KOPT-K1 (cell line): ENCODE measurements around the gene FOLR1.
"Not testable (repeated sequence)": the region's sequence is repeated elsewhere in the genome, so short reads cannot be mapped to it uniquely, and the experiment has no call there.

Experiments used
- H3K27ac ChIP-seq: fragments of 200-600 bp; sonication (generic); 2 replicates; pipeline ENCODE4 v1.5.1; 2016; ENCODE audit warnings: antibody characterized with exemption, mild to moderate bottlenecking, low read depth, low read length; ENCODE audit not compliant: poor library complexity, severe bottlenecking
- H3K36me3 ChIP-seq: fragments of 200-600 bp; sonication (generic); 2 replicates; pipeline ENCODE4 v1.5.1; 2017; ENCODE audit warnings: antibody characterized with exemption, mild to moderate bottlenecking, low read length, moderate library complexity; ENCODE audit not compliant: insufficient read depth
- H3K9me3 ChIP-seq: fragments of 200-600 bp; sonication (generic); 2 replicates; pipeline ENCODE4 v1.5.1; 2017; ENCODE audit warnings: antibody characterized with exemption, low read length, mild to moderate bottlenecking; ENCODE audit not compliant: insufficient read depth, poor library complexity, severe bottlenecking

Gene FOLR1

GRCh38 chr11:72191961-72192381, at the start of gene FOLR1:
Gene FOLR1, plus strand, starts transcription at chr11:72192140. Its CDS starts 34 bp downstream, at chr11:72192174.
- no peaks in the 10 kb centered on the region for H3K9me3 ChIP-seq
- H3K27ac ChIP-seq = no peak within 1 kb of the TSS
- no peaks in the 10 kb centered on the region for H3K36me3 ChIP-seq

- not testable (repeated sequence) for H3K27ac ChIP-seq, H3K9me3 ChIP-seq, H3K36me3 ChIP-seq
Observed at GRCh38 chr11:72142543-72142942, 49.4 kb upstream of the FOLR1 start.

GRCh38 chr11:72144807-72145565, 47.0 kb upstream of the FOLR1 start:
- no peaks in the 10 kb centered on the region for H3K36me3 ChIP-seq
- no peak overlapping the region for H3K27ac ChIP-seq
- no peaks in the 10 kb centered on the region for H3K9me3 ChIP-seq

GRCh38 chr11:72146625-72147024, 45.3 kb upstream of the FOLR1 start:
- H3K9me3 ChIP-seq = no peaks in the 10 kb centered on the region
- H3K27ac ChIP-seq = no peak overlapping the region
- H3K36me3 ChIP-seq = no peaks in the 10 kb centered on the region

GRCh38 chr11:72150882-72151281, 41.1 kb upstream of the FOLR1 start:
- Histone ChIP-seq H3K36me3 (no peaks in the 10 kb centered on the region), H3K9me3 (no peaks in the 10 kb centered on the region), H3K27ac (no peak overlapping the region)

GRCh38 chr11:72153874-72154273, 38.1 kb upstream of the FOLR1 start:
- not testable (repeated sequence) for H3K27ac ChIP-seq, H3K9me3 ChIP-seq, H3K36me3 ChIP-seq

- no peaks in the 10 kb centered on the region for H3K36me3 ChIP-seq
Observed at GRCh38 chr11:72154816-72155215, 37.1 kb upstream of the FOLR1 start.

GRCh38 chr11:72155751-72156150, 36.2 kb upstream of the FOLR1 start:
- Histone ChIP-seq H3K36me3 (no peaks in the 10 kb centered on the region), H3K9me3 (no peaks in the 10 kb centered on the region), H3K27ac (no peak overlapping the region)

More at GRCh38 chr11:72154816-72155215, 37.1 kb upstream of the FOLR1 start:
- no peak overlapping the region for H3K27ac ChIP-seq
- H3K9me3 ChIP-seq = no peaks in the 10 kb centered on the region

- Histone ChIP-seq H3K9me3 (no peaks in the 10 kb centered on the region), H3K27ac (no peak overlapping the region)
Observed at GRCh38 chr11:72157131-72157530, 34.8 kb upstream of the FOLR1 start.

GRCh38 chr11:72160319-72160718, 31.6 kb upstream of the FOLR1 start:
- Histone ChIP-seq H3K9me3 (no peaks in the 10 kb centered on the region), H3K36me3 (no peaks in the 10 kb centered on the region), H3K27ac (no peak overlapping the region)

More at GRCh38 chr11:72157131-72157530, 34.8 kb upstream of the FOLR1 start:
- no peaks in the 10 kb centered on the region for H3K36me3 ChIP-seq

- H3K9me3 ChIP-seq = no peaks in the 10 kb centered on the region
- no peaks in the 10 kb centered on the region for H3K36me3 ChIP-seq
- H3K27ac ChIP-seq = no peak overlapping the region
Observed at GRCh38 chr11:72162891-72163492, 28.9 kb upstream of the FOLR1 start.

- H3K27ac ChIP-seq, H3K9me3 ChIP-seq, H3K36me3 ChIP-seq: not testable (repeated sequence)
Observed at GRCh38 chr11:72164187-72164586, 27.8 kb upstream of the FOLR1 start.

GRCh38 chr11:72169046-72169555, 22.8 kb upstream of the FOLR1 start:
- H3K9me3 ChIP-seq, H3K27ac ChIP-seq, H3K36me3 ChIP-seq: not testable (repeated sequence)

GRCh38 chr11:72169754-72170153, 22.2 kb upstream of the FOLR1 start:
- not testable (repeated sequence) for H3K27ac ChIP-seq, H3K36me3 ChIP-seq, H3K9me3 ChIP-seq

GRCh38 chr11:72172043-72172442, 19.9 kb upstream of the FOLR1 start:
- not testable (repeated sequence) for H3K36me3 ChIP-seq, H3K9me3 ChIP-seq, H3K27ac ChIP-seq

- no peaks in the 10 kb centered on the region for H3K9me3 ChIP-seq
- H3K36me3 ChIP-seq = no peaks in the 10 kb centered on the region
- no peak overlapping the region for H3K27ac ChIP-seq
Observed at GRCh38 chr11:72173291-72173690, 18.6 kb upstream of the FOLR1 start.
